Upper lobe of left lung (tissue), 4 donors: ENCODE data around the gene SUSD3.

Experiments
- CTCF ChIP-seq, 6 experiments: fragments of 450-650 bp in 4 of 6; fragments of 200-600 bp in 2 of 6; sonication (generic) in 2 of 6; IDR thresholded peaks; one replicate each; pipeline ENCODE4 v1.5.1; 2016 to 2019; ENCODE audit warnings: antibody characterized with exemption in 6 of 6
- POLR2A ChIP-seq, 4 donors: fragments of 450-650 bp; IDR thresholded peaks; one replicate each; pipeline ENCODE4 v1.5.1; 2016 to 2017; ENCODE audit warnings: antibody characterized with exemption in 4 of 4, mild to moderate bottlenecking in 2 of 4

- no peak for TF ChIP-seq CTCF (IDR thresholded peaks at IDR 0.05)
- no peak for TF ChIP-seq POLR2A (IDR thresholded peaks at IDR 0.05)
These were observed 8.6 kb downstream of the SUSD3 start for GRCh38 chr9:93066978-93067603.
